IPS DF 4.7 (cell line): Measurements from ENCODE around the gene TMCC3.
"Not testable (repeated sequence)": the region's sequence is repeated elsewhere in the genome, so short reads cannot be mapped to it uniquely, and the experiment has no call there.

ENCODE experiments used
- DNase-seq: peaks from one replicate; pipeline ENCODE4 v3.0.0-alpha.2; 2013; ENCODE audit warnings: low spot score; ENCODE audit errors: extremely low read depth

TMCC3 gene

DNA sequence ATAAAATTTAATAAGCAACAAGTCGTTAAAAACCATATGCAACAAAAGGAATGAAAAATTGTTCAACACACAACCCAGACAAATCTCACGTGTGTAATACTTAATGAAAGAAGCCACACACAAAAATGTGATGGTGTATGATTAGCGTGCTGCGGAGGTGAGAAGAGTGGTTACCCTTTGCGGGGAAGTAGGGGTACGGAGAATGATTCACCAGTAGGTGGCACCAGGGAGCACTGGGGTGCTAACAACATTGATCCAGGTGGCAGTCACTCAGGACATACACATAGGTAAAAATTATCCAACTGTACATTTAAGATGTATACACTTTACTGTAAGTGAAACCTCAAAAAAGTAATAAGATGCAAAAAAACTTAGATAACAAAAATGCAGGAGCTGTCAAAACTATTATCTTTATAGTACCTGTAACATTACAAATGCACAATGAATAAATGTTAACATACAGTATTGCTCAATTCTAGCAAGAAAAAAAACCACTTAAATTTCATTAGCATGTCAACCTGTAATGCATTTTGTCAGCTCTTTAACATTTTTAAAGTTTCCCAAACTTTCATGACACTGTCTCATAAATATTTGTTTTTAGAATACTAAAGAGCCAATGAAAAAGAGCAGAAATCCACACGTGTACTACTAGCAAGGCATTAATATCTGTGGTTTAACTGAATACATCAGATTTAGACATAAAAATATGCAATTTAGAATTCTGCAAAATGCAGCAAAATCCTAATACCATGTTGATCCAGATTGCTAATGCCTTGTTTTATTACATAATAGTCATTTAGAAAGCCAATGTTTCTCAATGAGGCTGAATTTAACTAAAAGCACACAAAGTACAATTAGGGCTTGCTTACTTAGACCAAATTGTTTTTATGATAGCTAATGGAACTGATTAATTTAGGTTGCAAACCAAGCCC is 46.7 kb downstream of the TMCC3 start:
- no peak for DNase-seq

DNA sequence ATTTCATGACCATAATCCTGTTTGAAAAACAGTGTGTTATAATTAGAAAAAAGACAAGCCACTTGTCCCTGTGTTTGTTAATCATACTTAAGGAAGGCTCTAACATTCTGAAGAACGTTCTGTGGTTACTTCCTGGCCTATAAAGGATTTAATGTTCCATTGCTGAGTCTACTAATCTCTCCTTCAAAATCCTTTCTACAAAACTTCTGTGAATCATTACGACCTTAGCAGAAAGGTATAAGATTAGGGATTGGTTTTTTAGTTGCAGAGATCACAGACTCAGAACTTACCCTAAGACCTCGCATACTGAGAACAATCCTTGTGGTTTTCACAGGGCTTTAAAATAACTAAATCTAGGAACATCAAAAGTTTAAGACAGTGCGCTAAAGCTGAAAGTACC is 48.3 kb downstream of the TMCC3 start:
- DNase-seq = no peak

DNA sequence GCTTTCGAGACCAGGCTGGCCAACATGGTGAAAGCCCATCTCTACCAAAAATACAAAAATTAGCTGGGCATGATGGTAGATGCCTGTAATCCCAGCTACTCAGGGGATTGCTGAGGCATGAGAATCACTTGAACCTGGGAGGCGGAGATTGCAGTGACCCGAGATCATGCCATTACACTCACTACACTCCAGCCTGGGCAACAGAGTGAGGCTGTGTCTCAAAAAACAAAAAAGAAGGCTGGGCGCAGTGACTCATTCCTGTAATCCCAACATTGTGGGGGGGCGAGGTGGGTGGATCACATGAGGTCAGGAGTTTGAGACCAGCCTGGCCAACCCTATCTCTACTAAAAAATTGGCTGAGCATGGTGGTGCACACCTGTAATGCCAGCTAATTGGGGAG is 49.0 kb downstream of the TMCC3 start:
- DNase-seq = not testable (repeated sequence)

DNA sequence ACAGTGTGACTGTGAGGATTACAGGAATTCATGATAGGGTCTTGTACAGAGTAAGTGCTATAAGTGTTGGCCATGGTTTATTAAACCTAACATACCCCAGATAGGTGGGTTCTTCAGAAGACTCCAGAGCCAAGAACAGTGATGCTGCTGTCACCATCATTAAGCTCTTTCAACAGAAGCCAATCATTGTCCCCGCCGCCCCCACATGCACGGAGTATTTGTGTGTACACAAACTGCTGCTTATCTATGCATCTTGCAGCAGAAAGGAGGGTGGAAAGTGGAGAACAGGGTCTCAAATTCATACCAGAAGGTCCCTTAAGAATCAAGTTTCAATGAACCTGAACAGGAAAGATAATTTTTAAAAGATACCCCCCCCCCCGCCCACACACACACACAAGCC is 51.2 kb downstream of the TMCC3 start:
- no peak for DNase-seq

DNA sequence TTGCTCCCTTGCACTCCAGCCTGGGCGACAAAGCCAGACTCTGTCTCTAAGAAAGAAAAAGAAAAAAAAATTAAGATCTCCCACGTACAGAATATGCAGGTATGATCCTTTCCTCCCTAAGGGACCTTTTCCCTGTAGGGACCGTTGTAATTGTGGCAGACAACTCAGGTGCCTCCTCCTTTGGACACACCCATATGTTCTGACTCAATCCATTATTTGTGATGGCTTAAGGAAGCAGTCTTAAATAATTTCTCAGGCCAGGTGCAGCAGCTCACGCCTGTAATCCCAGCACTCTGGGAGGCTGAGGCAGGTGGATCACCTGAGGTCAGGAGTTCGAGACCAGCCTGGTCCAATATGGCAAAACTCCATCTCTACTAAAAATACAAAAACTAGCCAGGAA is 53.1 kb downstream of the TMCC3 start:
- DNase-seq = no peak

DNA sequence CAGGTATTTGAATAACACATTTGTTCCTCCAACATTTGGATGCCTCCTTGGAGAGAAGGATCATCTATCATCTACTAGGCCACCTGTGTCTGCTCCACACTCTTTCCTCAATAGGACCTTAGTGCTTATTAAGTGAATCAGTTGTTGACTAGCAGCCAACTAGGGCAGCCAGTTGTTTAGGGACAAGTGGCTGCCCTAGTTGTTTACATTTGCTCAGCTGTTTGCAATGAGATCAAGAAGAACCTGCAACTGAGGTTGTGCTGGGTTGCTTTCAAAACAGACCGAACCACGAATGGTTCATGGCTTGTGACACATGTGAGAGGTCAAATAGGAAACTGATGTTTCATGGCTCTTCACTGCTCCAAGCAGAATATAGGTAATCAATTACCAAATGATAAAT is 53.8 kb downstream of the TMCC3 start:
- no peak for DNase-seq

DNA sequence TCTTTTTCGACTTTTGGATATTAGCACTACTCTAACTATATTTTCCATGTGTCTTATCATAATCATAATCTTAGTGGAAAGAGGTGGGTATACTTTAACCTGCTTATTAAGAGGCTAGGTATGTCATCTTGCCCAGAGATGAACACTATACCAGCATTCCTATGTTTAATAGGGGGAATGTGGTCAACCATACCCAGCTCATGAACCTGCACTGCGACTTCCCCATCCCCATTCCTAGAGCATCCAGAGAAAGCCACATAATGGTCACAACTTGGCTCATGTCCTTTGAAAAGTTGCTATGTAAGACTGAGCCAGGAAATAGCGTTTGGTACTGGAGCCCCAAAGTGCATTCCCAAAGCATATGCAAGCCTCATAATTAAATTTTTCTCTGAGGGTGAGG is 55.2 kb downstream of the TMCC3 start:
- no peak for DNase-seq

DNA sequence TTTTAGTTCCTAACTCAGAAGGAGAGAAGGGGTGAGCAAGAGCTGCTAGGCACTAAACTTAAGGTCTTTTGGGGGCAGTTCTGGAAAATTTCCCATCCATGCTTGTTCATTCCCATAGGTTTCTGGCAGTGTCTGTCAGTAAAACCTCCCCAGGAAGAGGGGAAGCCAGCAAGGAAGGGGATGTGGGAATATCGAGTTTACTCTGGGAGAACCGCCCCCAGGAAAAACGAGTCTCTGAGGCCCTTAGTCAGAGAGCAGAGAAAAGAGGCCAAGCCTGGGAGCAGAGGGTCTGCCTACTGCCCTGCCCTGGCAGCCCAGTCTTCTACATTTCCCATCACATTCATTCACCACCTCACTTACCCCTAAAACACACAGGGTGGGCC is 55.9 kb downstream of the TMCC3 start:
- no peak for DNase-seq

DNA sequence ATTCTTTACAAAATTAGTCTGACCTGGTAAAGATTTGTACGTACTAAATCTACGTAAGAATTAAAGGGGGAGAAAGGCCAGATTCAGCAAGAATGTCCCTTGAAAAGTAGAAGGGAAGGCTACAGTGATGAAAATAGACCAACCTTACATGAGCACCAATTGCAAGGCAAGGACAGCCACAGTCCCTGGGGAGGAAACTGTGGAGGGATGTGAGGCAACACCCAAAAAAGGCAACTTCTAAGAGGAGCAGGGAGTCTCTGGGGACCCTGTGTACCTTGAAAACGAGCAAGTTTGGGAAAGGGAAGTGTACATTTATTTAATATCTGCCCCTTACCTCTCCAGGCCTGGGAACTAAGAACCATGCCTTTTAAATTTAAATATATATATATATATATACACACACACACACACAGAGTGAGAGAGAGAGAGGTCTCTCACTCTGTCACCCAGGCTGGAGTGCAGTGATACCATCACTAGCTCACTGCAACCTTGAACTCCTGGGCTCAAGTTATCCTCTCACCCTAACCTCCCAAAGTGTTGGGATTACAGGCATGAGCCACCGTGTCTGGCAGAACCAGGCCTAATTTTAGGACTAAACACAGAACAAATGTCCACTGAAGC is 56.4 kb downstream of the TMCC3 start:
- no peak for DNase-seq

DNA sequence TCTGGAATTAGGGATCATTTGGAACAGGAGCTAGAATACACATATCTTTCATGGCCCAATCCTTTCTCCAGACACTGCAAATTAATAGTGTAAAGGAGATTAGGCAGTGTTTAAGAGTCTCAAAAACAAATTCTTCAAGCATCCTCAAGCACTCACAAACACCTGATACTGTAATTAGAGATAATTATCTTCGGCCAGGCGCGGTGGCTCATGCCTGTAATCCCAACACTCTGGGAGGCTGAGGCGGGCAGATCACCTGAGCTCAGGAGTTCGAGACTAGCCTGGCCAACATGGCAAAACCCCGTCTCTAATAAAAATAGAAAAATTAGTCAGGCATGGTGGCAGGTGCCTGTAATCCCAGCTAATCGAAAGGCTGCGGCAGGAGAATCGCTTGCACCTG is 57.6 kb downstream of the TMCC3 start:
- DNase-seq = not testable (repeated sequence)

DNA sequence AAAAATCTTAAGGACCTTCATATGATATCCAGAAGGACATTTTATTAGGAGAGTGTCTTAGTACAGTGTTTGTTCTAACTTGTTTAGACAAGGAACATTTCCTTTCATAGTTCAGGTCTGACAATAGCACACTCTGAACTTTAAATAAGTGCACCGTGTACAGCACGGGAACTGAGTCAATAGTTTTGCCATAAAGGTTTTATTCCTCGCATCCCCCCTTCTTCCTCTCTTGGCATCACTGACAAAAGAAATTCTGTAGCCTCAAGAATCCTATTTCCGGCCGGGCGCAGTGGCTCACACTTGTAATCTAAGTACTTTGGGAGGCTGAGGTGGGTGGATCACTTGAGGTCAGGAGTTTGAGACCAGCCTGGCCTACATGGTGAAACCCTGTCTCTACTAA is 58.3 kb downstream of the TMCC3 start:
- no peak for DNase-seq

DNA sequence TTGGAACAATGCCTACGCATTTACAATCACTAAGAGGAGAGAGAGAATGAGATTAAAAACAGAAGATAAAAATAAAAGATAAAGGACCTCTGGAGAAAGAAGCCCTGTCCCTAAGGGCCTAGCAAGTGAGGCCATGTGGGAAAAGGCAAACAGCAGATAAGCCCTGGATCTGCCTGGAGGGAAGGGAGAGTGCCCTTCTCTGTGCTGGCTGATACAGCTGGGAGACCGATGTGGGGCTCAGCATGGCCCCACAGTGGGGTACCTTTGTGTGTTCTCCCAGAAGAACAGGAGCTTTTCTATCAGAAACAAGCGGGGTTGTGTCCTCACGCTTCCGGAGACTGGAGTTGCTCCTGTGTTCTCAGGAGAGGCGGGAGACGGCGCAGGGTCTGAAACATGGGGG is 59.9 kb downstream of the TMCC3 start:
- no peak for DNase-seq

DNA sequence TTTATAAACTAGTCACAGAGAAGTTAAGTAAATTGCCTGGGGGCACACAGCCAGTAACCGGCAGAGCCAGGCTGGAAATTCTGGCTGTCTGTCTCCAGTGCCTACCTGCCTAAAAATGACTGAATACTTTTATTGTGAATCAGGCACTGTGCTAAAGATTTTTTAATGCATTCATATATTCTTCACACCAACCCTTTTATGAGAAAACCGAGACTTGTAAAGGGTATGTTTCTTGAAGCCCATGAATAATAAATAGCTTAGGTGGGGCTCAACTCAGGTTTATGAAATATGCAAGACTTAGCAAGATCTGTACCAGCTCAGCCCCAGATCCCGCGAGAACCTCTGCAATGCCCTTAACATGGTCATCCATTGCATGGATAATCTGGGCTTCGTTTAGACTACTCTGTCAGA is 60.8 kb downstream of the TMCC3 start:
- DNase-seq = no peak

DNA sequence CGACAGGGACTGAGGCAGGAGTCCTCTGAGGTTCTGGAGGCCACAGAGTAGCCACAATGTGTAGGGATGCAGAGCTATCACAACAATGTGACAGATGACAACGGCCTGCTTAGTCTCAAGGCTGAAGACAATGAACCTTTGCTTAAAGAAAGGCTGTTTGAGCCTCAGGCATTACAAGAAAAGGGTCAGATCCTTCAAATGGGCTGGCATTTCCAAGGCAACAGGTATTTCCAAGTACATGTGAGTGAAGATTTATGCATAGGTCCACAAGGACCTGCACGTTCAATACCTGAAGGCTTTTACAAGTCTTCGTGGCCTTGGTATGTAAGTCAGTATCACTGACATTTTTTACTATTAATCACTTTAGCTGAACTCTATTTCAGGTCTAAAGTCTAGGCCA is 62.0 kb downstream of the TMCC3 start:
- DNase-seq = no peak

DNA sequence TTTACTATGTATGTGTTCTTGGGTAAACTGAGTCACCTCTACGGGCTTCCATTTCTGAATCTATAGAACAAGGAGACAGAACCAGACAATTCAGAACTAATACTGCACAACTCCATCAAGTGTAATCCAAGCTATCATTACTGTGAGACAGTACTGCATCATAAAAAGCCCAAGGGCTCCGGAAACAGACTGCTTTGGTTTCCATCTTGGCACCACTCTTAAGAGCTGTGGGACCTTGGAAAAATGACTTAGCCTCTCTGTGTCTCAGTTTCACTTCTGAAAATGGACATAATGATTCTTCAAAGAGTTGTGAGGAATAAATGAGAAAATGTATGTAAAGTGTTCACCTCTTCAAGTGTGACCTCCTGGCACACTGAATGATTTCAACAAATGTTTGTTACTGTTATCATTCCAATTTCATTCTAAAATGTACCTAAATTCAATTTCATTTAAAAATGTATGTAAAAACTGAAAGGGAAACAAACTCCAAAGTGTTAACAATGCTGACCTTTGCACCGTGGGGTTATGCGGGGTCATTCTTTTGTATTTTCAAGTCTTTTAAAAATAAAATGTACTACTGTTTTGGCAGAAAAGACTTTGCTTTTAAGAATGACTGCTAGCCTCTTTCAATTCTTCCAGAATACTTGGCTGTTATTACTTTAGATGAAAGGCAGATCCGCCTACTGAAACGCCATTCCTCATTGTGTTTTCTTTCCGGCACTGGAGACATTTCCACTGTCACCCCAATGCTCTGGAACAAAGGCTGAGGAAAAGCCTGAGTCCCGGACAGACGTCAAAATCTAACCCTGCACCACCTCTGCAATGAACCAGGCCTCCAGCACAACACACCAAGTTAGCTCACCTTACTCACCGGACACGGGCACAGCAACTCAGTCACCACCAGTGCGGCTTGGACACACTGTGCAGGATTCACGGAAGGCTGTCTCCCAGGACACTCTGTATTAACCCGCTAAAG is 62.8 kb downstream of the TMCC3 start:
- DNase-seq = no peak

DNA sequence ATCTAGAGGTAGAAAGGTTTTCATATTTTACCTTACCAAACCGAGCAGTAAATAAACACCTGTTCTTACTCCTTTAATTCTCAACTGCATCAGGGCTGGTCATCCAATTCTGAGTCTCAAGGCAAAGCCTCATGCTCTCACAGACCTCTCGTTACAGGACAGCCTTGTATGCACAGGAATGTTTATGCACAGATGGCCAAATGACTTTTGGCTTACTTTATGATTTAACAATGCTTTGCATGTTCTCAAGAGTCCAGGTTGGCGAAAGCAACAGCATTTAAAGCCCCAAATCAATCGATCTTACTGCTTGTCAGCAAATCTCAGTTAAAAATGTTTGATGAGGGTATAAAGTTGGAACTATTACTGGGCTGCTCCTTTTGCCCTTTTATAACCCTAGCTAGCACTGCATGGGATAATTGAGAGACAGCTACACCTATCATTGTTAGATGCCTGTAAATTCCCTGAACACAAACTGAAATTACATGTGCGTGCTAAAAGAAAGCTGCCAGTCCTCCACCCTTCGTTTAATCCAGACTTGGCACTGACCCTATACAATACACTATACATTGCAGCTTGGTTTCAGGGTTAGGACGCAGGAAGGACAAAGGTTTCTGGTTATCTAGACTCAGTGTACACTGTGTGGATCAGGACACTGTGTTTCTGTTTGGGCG is 63.6 kb downstream of the TMCC3 start:
- no peak for DNase-seq

DNA sequence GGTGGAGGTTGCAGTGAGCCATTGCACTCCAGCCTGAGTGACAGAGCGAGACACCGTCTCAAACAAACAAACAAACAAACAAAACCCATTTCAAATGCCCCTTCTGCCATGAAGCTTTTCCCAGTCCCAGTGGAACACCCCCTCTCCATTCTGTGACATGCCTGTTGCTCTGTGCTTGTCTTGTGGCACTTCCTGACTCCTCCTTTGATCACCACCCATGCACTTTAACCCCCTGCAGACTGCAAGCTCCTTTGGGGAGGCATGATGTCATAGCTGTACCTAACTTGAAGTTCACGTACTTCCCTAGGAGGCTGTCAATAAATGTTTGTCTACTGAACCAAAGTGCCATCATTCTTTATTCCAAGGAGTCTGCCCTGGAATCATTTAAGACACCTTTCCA is 64.7 kb downstream of the TMCC3 start:
- DNase-seq = no peak

DNA sequence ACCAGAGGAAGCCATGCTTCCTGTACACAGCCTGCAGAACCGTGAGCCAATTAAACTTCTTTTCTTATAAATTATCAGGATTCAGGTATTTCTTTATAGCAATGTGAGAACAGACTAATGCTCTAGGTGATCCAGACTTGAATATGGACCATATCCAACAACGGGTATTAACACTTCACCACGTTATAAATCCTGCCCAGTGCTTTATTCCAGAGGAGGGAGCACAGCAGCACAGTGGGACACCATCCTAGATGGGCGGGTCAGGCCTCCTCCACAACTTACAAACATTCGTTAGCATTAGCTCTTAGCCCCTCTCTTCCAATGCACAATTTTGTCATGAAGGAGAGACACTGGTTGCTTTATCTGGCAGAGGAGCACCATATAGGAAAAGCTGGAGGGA is 66.0 kb downstream of the TMCC3 start:
- no peak for DNase-seq

DNA sequence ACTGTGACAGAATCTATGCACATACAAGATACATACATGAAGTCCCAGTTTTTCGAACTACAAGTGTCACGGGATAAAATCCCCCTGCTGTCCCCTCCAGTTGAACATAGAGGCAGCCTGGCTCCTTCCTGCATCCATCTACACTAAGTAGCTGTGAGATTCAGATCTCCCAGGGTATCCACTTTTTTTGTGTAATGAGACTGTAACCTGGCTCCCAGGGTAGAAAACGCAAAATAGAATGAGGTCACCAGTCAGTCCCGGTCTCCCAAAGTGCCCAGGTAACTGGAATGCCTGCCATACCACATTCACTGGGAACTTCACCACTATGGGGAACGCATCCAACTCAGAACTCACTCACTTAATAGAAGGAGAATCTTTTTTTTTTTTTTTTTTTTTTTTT is 67.8 kb downstream of the TMCC3 start:
- DNase-seq = no peak

DNA sequence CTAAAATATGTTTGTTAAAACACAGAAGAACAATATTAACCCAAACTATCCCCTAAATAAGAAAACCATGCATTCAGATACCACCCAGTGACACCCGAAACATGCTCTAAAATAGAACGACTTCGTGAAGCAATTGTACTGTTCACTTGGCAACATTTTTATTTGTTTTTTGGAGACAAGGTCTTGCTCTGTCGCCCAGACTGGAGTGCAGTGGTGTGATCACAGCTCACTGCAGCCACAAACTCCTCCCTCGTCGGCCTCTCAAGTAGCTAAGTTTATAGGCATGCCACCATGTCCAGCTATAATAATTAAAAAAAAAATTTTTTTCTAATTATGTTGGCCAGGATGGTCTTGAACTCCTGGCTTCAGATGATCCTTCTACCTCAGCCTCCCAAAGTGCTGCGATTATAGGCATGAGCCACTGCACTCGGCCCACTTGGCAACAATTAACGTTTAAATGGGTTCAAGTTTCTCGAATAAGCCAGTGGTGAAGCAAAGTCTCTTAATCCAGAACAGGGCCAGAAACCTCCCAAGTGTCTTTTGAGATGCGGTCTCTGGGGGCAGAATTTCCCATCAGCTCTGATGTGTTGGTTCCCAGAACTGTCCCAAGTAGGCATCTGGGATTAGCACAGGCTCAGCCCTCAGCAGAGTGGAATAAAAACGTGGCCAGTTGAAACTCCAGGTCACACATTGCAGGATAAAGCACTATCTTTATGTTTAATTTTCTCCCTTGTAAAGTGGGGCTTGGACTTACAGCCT is 74.5 kb downstream of the TMCC3 start:
- no peak for DNase-seq

DNA sequence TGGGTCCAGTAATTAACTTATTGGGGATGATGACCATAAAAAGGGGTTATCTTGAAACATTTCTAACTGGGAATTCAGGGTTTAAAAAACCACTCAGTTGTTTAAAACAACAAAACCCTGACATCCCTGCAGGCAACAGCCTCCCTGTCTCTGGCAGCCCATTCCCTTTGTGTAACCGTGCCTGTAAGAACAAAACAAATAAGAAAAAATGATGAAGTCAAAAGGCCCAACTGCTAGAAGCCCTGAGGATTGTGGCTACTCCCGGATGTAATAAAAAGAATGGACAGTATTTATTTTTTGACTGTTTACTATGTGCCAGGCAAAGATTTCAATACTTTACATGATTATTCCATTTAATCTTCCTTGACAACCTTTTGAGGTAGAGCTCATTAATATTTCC is 75.3 kb downstream of the TMCC3 start:
- DNase-seq = no peak
